Measurements from ENCODE around the gene PACS1. TPM values are rescaled to one million over a fixed set of nuclear protein-coding genes. Genes with fewer than 3 reads are reported as not detected.

PACS1 gene
- total RNA-seq, 1 experiment from 2014 or later = 41.1 TPM

GRCh38 chr11:66268244-66268951, 198.3 kb downstream of the PACS1 start, which contains the start of gene RAB1B:
TSS of gene RAB1B (plus strand) at chr11:66268639. CDS start at chr11:66268680, 41 bp downstream.
- peak within 1 kb of the TSS; percentile 69 for H3K27ac ChIP-seq (ENCODE audit: low read depth, low read length)
- H4K20me1 ChIP-seq (ENCODE audit: insufficient read depth) = no peaks in the 10 kb centered on the region
- RAD21 ChIA-PET (ENCODE audit: low non-redundant PET in 1 of 2, low total read pairs in 2 of 2, uncharacterized antibody in 2 of 2, unreplicated experiment in 2 of 2) = no interaction called here
- no peak for TF ChIP-seq SIN3A (IDR thresholded peaks at IDR 0.05; ENCODE audit: low read depth)
- no peak for TF ChIP-seq SRF (IDR thresholded peaks at IDR 0.05; ENCODE audit: low read depth)
- no peak for TF ChIP-seq CTCF (IDR thresholded peaks at IDR 0.05 in 2 of 3, conservative IDR thresholded peaks at IDR 0.05 in 1 of 3; ENCODE audit: borderline replicate concordance in 1 of 3, insufficient read depth in 1 of 3, low read depth in 2 of 3, low read length in 2 of 3)
- no peak for TF ChIP-seq ZNF274 (IDR thresholded peaks at IDR 0.05; ENCODE audit: low read depth, low read length)
- TF ChIP-seq EZH2phosphoT487 (IDR thresholded peaks at IDR 0.05; ENCODE audit: borderline replicate concordance) = no peak
- no peak for TF ChIP-seq CBX3 (IDR thresholded peaks at IDR 0.05; ENCODE audit: low read depth)
- no peak for TF ChIP-seq RAD21 (IDR thresholded peaks at IDR 0.05; ENCODE audit: low read depth)
- TF ChIP-seq, protein P1, sequence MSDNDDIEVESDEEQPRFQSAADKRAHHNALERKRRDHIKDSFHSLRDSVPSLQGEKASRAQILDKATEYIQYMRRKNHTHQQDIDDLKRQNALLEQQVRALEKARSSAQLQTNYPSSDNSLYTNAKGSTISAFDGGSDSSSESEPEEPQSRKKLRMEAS (IDR thresholded peaks at IDR 0.05) = no peak
- TF ChIP-seq ZFX (IDR thresholded peaks at IDR 0.05) = no peak
- peak; percentile 70 for TF ChIP-seq POLR2AphosphoS5 (IDR thresholded peaks at IDR 0.05; ENCODE audit: low read depth, low read length)
- no peak for TF ChIP-seq TCF7L2 (IDR thresholded peaks at IDR 0.05; ENCODE audit: borderline replicate concordance, extremely low read depth, insufficient read depth, insufficient read length)
- TF ChIP-seq REST (IDR thresholded peaks at IDR 0.05; ENCODE audit: low read depth) = no peak
- no peak for TF ChIP-seq ATF3 (IDR thresholded peaks at IDR 0.05)
- TF ChIP-seq SP1 (IDR thresholded peaks at IDR 0.05; ENCODE audit: low read depth) = no peak
- TF ChIP-seq ELF1 (IDR thresholded peaks at IDR 0.05; ENCODE audit: borderline replicate concordance, low read depth) = no peak
- no peak for TF ChIP-seq EZH2 (IDR thresholded peaks at IDR 0.05)
- peak; percentile 38 for TF ChIP-seq POLR2A (IDR thresholded peaks at IDR 0.05; ENCODE audit: borderline replicate concordance, extremely low read depth, insufficient read depth, insufficient read length)
- no peak for TF ChIP-seq EGR1 (IDR thresholded peaks at IDR 0.05; ENCODE audit: low read depth)
- peak; percentile 91 for TF ChIP-seq YY1 (IDR thresholded peaks at IDR 0.05; ENCODE audit: extremely low read depth, insufficient replicate concordance, low read depth, low read length)
- peak within 1 kb of the TSS; percentile 93 to 99 for H3K4me3 ChIP-seq (replicated peaks in 1 of 2; ENCODE audit: low read depth in 1 of 2, low read length in 2 of 2)
- no peak within 1 kb of the TSS for H2AFZ ChIP-seq (ENCODE audit: low read depth, low read length, poor library complexity, severe bottlenecking)
- H3K79me2 ChIP-seq (ENCODE audit: insufficient read depth, low read length) = peaks cover 31% of the 10 kb centered on the region
- no peaks in the 10 kb centered on the region for H3K9me2 ChIP-seq (ENCODE audit: insufficient read depth)
- CTCF ChIA-PET = interaction anchor here (1.0 to 2.6 kb wide), 5 partner anchors 14 to 117 kb away, joined by 3 to 9 read pairs (median 8); partner anchors contain the start of gene YIF1A
- H3K27me3 ChIP-seq (ENCODE audit: insufficient read depth, low read length) = no peaks in the 10 kb centered on the region
- intact Hi-C loops (cut with micrococcal nuclease) = no loop called here
- ATAC-seq (peak; percentile 85), DNase-seq (ENCODE audit: low read depth, low spot score) (peak; percentile 99)
- H3K4me1 ChIP-seq (ENCODE audit: control insufficient read depth in 1 of 2, insufficient read depth in 2 of 2, low read length in 2 of 2) = peaks cover 6 to 26% of the 10 kb centered on the region in 2 experiments
- peaks cover 16 to 19% of the 10 kb centered on the region in 2 experiments; a peak in 3 of 4 replicates for H3K36me3 ChIP-seq (ENCODE audit: control insufficient read depth in 1 of 2, insufficient read depth in 2 of 2, low read length in 2 of 2)
- peak within 1 kb of the TSS; percentile 70 for H3K4me2 ChIP-seq (ENCODE audit: low read length)
- H3K9me3 ChIP-seq (ENCODE audit: control insufficient read depth in 1 of 2, insufficient read depth in 1 of 2, low read depth in 1 of 2, low read length in 2 of 2) = no peaks in the 10 kb centered on the region
- POLR2A ChIA-PET = interaction anchor here (0.7 to 2.3 kb wide), 7 partner anchors 13 to 1782 kb away, joined by 3 to 18 read pairs (median 6); partner anchors contain the start of genes MRPL11 and YIF1A
- no TSS peak for BruUV-seq (replicated peaks)
- peak within 1 kb of the TSS; percentile 85 for H3K9ac ChIP-seq (ENCODE audit: low read length)

Measured in HCT116 (cell line).